ENCODE results near the gene ZC3H15.
"Not testable (repeated sequence)": the region's sequence is repeated elsewhere in the genome, so short reads cannot be mapped to it uniquely, and the experiment has no call there.

Gene ZC3H15

GRCh38 chr2:186485871-186486650 lies at the start of gene ZC3H15:
ZC3H15 (plus strand) TSS chr2:186486260; CDS start chr2:186486383, 123 bp downstream.
- peak; percentile 99 for DNase-seq

GRCh38 chr2:186437719-186438118 lies 48.3 kb upstream of the ZC3H15 start:
- DNase-seq = no peak

- not testable (repeated sequence) for DNase-seq
Observed at GRCh38 chr2:186439673-186440095, 46.4 kb upstream of the ZC3H15 start.

GRCh38 chr2:186440506-186440905 lies 45.6 kb upstream of the ZC3H15 start:
- no peak for DNase-seq

- DNase-seq = no peak
Observed at GRCh38 chr2:186442885-186443284, 43.2 kb upstream of the ZC3H15 start.

GRCh38 chr2:186443851-186444250 lies 42.2 kb upstream of the ZC3H15 start:
- no peak for DNase-seq

- no peak for DNase-seq
Observed at GRCh38 chr2:186445506-186445905, 40.6 kb upstream of the ZC3H15 start.

- no peak for DNase-seq
Observed at GRCh38 chr2:186455613-186456012, 30.4 kb upstream of the ZC3H15 start.

GRCh38 chr2:186456941-186457340 lies 29.1 kb upstream of the ZC3H15 start:
- DNase-seq = no peak

- no peak for DNase-seq
Observed at GRCh38 chr2:186457908-186458307, 28.2 kb upstream of the ZC3H15 start.

- DNase-seq = no peak
Observed at GRCh38 chr2:186459009-186459408, 27.1 kb upstream of the ZC3H15 start.

- no peak for DNase-seq
Observed at GRCh38 chr2:186460465-186460864, 25.6 kb upstream of the ZC3H15 start.

GRCh38 chr2:186466743-186467142 lies 19.3 kb upstream of the ZC3H15 start:
- DNase-seq = no peak

- DNase-seq = no peak
Observed at GRCh38 chr2:186467421-186467820, 18.6 kb upstream of the ZC3H15 start.

- DNase-seq = not testable (repeated sequence)
Observed at GRCh38 chr2:186472722-186473493, 13.2 kb upstream of the ZC3H15 start.

- DNase-seq = not testable (repeated sequence)
Observed at GRCh38 chr2:186474239-186474638, 11.8 kb upstream of the ZC3H15 start.

- peak; percentile 70 for DNase-seq
Observed at GRCh38 chr2:186477790-186478189, 8.3 kb upstream of the ZC3H15 start.

GRCh38 chr2:186480991-186481390 lies 5.1 kb upstream of the ZC3H15 start:
- no peak for DNase-seq

- peak; percentile 30 for DNase-seq
Observed at GRCh38 chr2:186484062-186484735, 1.9 kb upstream of the ZC3H15 start.

GRCh38 chr2:186485576-186485870 lies 537 bp upstream of the ZC3H15 start:
- DNase-seq = no peak

- DNase-seq = no peak
Observed at GRCh38 chr2:186486651-186487647, 889 bp downstream of the ZC3H15 start.

GRCh38 chr2:186493564-186494085 lies 7.6 kb downstream of the ZC3H15 start:
- no peak for DNase-seq
